H1 (cell line): ENCODE data around the gene SLC39A11. TPM values are rescaled to one million over a fixed set of nuclear protein-coding genes. Genes with fewer than 3 reads are reported as not detected.

Experiments
- CTCF ChIA-PET: fragments of 300-600 bp; sonication (Branson Sonifier 250); formaldehyde crosslinking; loops from one replicate; lab custom pipeline; 2021; ENCODE audit not compliant: partially characterized antibody; lab: Charles Lee
- POLR2A ChIA-PET: fragments of 300-600 bp; sonication (Branson Sonifier 250); formaldehyde crosslinking; loops from one replicate; lab custom pipeline; 2021; ENCODE audit warnings: inconsistent platforms; ENCODE audit not compliant: partially characterized antibody; lab: Charles Lee
- DNase-seq, 2 experiments: peaks; one replicate each; pipeline versions ENCODE4 v3.0.0 to v3.0.0-alpha.2; 2010 to 2022; ENCODE audit warnings: low spot score in 2 of 2, low read depth in 1 of 2, mixed read lengths in 1 of 2
- FAIRE-seq: peaks from 2 replicates; lab custom pipeline; 2011; peaks lifted over from hg19 to GRCh38; lab: Jason Lieb, UNC
- H2AFZ ChIP-seq: 2 replicates; pipeline ENCODE4 v1.8.1; 2012; ENCODE audit warnings: low read length, inconsistent platforms
- H2AK5ac ChIP-seq: 2 replicates; pipeline ENCODE4 v1.6.1; 2013; ENCODE audit warnings: low read depth, low read length
- H2BK120ac ChIP-seq: replicated peaks from 2 replicates; pipeline ENCODE3; 2013; ENCODE audit warnings: low read depth, low read length, inconsistent platforms
- H2BK12ac ChIP-seq: 2 replicates; pipeline ENCODE4 v1.6.1; 2013; ENCODE audit warnings: low read depth, low read length
- H2BK15ac ChIP-seq: 2 replicates; pipeline ENCODE4 v1.6.1; 2013; ENCODE audit warnings: low read length
- H2BK20ac ChIP-seq: 2 replicates; pipeline ENCODE4 v1.6.1; 2013; ENCODE audit warnings: low read length
- H2BK5ac ChIP-seq: 2 replicates; pipeline ENCODE4 v1.6.1; 2013; ENCODE audit warnings: low read depth, low read length
- H3K14ac ChIP-seq: 2 replicates; pipeline ENCODE4 v1.6.1; 2013; ENCODE audit warnings: inconsistent platforms; ENCODE audit not compliant: insufficient read length
- H3K18ac ChIP-seq: 2 replicates; pipeline ENCODE4 v1.6.1; 2013; ENCODE audit warnings: low read length; ENCODE audit errors: extremely low read depth
- H3K23ac ChIP-seq: 2 replicates; pipeline ENCODE4 v1.6.1; 2013; ENCODE audit warnings: inconsistent platforms; ENCODE audit not compliant: insufficient read length
- H3K23me2 ChIP-seq: 2 replicates; pipeline ENCODE4 v1.6.1; 2013; ENCODE audit warnings: low read depth, low read length
- H3K27ac ChIP-seq: 2 replicates; pipeline ENCODE4 v1.6.1; 2011; ENCODE audit warnings: low read depth, low read length, inconsistent platforms
- H3K27me3 ChIP-seq, 4 experiments: replicated peaks in 1 of 4; 1 replicate in 1 of 4; 2 replicates in 3 of 4; pipeline versions ENCODE4 v1.6.1 to v1.8.1; 2011 to 2013; ENCODE audit warnings: low read length in 3 of 4, mild to moderate bottlenecking in 3 of 4, inconsistent platforms in 2 of 4, mixed read lengths in 2 of 4, moderate library complexity in 1 of 4; ENCODE audit not compliant: control insufficient read depth in 3 of 4, insufficient read depth in 3 of 4; ENCODE audit errors: extremely low read depth in 1 of 4
- H3K36me3 ChIP-seq, 4 experiments: 2 replicates each; pipeline versions ENCODE4 v1.6.1 to v1.8.1; 2011 to 2013; ENCODE audit warnings: mild to moderate bottlenecking in 4 of 4, low read length in 3 of 4, moderate library complexity in 2 of 4, control low read depth in 1 of 4, inconsistent platforms in 1 of 4; ENCODE audit not compliant: insufficient read depth in 4 of 4, control insufficient read depth in 2 of 4
- H3K4ac ChIP-seq: replicated peaks from 2 replicates; pipeline ENCODE3; 2013; ENCODE audit warnings: low read length, low read depth, mixed read lengths, inconsistent platforms; ENCODE audit not compliant: insufficient read length
- H3K4me1 ChIP-seq, 4 experiments: replicated peaks in 1 of 4; 1 replicate in 1 of 4; 2 replicates in 3 of 4; pipeline versions ENCODE4 v1.6.1 to v1.8.1; 2011 to 2013; ENCODE audit warnings: low read length in 3 of 4, inconsistent platforms in 2 of 4, mixed read lengths in 1 of 4; ENCODE audit not compliant: insufficient read depth in 4 of 4, control insufficient read depth in 3 of 4
- H3K4me2 ChIP-seq, 2 experiments: 2 replicates each; pipeline versions ENCODE4 v1.6.1 to v1.8.1; 2011 to 2013; ENCODE audit warnings: low read depth in 2 of 2, low read length in 2 of 2, control low read depth in 1 of 2, inconsistent platforms in 1 of 2, mild to moderate bottlenecking in 1 of 2; ENCODE audit not compliant: insufficient read depth in 1 of 2
- H3K4me3 ChIP-seq, 4 experiments: fragments of 200-600, 300-600 bp in 1 of 4; sonication (generic), shearing (Covaris generic), sonication (Bioruptor Twin) in 1 of 4; 2 replicates each; pipeline versions ENCODE4 v1.5.1 to v1.8.1; 2011 to 2016; ENCODE audit warnings: low read length in 4 of 4, low read depth in 3 of 4, control low read depth in 2 of 4, inconsistent platforms in 2 of 4, mild to moderate bottlenecking in 2 of 4, mixed read lengths in 1 of 4, moderate library complexity in 1 of 4; ENCODE audit not compliant: insufficient read depth in 2 of 4; ENCODE audit errors: extremely low read depth in 1 of 4
- H3K56ac ChIP-seq: replicated peaks from 2 replicates; pipeline ENCODE3; 2013; ENCODE audit warnings: low read depth, mild to moderate bottlenecking, mixed read lengths, low read length, inconsistent platforms; ENCODE audit not compliant: insufficient read length
- H3K79me1 ChIP-seq: 2 replicates; pipeline ENCODE4 v1.6.1; 2013; ENCODE audit warnings: low read depth, low read length, control low read depth
- H3K79me2 ChIP-seq, 2 experiments: 2 replicates each; pipeline versions ENCODE4 v1.6.1 to v1.8.1; 2012 to 2013; ENCODE audit warnings: low read length in 2 of 2, mild to moderate bottlenecking in 2 of 2, inconsistent platforms in 1 of 2; ENCODE audit not compliant: insufficient read depth in 2 of 2, control insufficient read depth in 1 of 2
- H3K9ac ChIP-seq, 4 experiments: replicated peaks in 1 of 4; 1 replicate in 1 of 4; 2 replicates in 3 of 4; pipeline versions ENCODE4 v1.6.1 to v1.8.1; 2011 to 2013; ENCODE audit warnings: low read depth in 3 of 4, low read length in 3 of 4, control low read depth in 2 of 4, mild to moderate bottlenecking in 2 of 4, moderate library complexity in 2 of 4, inconsistent platforms in 1 of 4; ENCODE audit errors: extremely low read depth in 1 of 4
- H3K9me3 ChIP-seq, 2 experiments: 2 replicates each; pipeline versions ENCODE4 v1.6.1 to v1.8.1; 2012 to 2013; ENCODE audit warnings: mild to moderate bottlenecking in 2 of 2, moderate library complexity in 2 of 2, control low read depth in 1 of 2, inconsistent platforms in 1 of 2, low read depth in 1 of 2, low read length in 1 of 2, mixed read lengths in 1 of 2; ENCODE audit not compliant: insufficient read depth in 2 of 2
- H4K20me1 ChIP-seq, 2 experiments: replicated peaks in 1 of 2; 2 replicates each; pipeline versions ENCODE3 to v1.8.1; 2011 to 2013; ENCODE audit warnings: inconsistent platforms in 2 of 2, low read length in 2 of 2, mild to moderate bottlenecking in 1 of 2; ENCODE audit not compliant: insufficient read depth in 2 of 2, control insufficient read depth in 1 of 2
- H4K5ac ChIP-seq: 2 replicates; pipeline ENCODE4 v1.6.1; 2013; ENCODE audit warnings: low read length, low read depth, mixed read lengths, inconsistent platforms; ENCODE audit not compliant: insufficient read length
- H4K8ac ChIP-seq: 2 replicates; pipeline ENCODE4 v1.8.0; 2013; ENCODE audit warnings: mild to moderate bottlenecking, moderate library complexity, low read length, inconsistent platforms; ENCODE audit not compliant: insufficient read depth; ENCODE audit errors: extremely low read depth
- H4K91ac ChIP-seq: replicated peaks from 2 replicates; pipeline ENCODE3; 2013; ENCODE audit warnings: low read length, mixed read lengths, inconsistent platforms; ENCODE audit not compliant: insufficient read length
- ASH2L ChIP-seq: fragments of 200-600, 300-600 bp; sonication (generic); IDR thresholded peaks from one replicate; pipeline ENCODE4 v1.7.1; 2017; ENCODE audit warnings: low read length
- BCL11A ChIP-seq, 2 experiments: IDR thresholded peaks; one replicate each; pipeline ENCODE4 v1.6.1; 2011; ENCODE audit warnings: low read depth in 2 of 2, low read length in 2 of 2, mild to moderate bottlenecking in 2 of 2
- GTF2F1 ChIP-seq: IDR thresholded peaks from 2 replicates; pipeline ENCODE4 v1.6.1; 2012; ENCODE audit warnings: low read depth, low read length, improper control_type of control experiment, borderline replicate concordance
- MAX ChIP-seq: IDR thresholded peaks from 2 replicates; pipeline ENCODE4 v1.6.1; 2012; ENCODE audit warnings: inconsistent platforms
- RXRA ChIP-seq: IDR thresholded peaks from 2 replicates; pipeline ENCODE4 v1.6.1; 2011; ENCODE audit warnings: low read depth, mild to moderate bottlenecking, low read length, moderate library complexity; ENCODE audit not compliant: insufficient read depth
- SP4 ChIP-seq: IDR thresholded peaks from 2 replicates; pipeline ENCODE4 v1.6.1; 2012; ENCODE audit warnings: low read length, inconsistent platforms
- SUZ12 ChIP-seq: fragments of 200-600 bp; sonication (generic); IDR thresholded peaks from 2 replicates; pipeline ENCODE4 v1.6.1; 2012; ENCODE audit warnings: mild to moderate bottlenecking, inconsistent platforms, low read length, moderate library complexity, mixed read lengths
- TBP ChIP-seq: IDR thresholded peaks from 2 replicates; pipeline ENCODE4 v1.6.1; 2011; ENCODE audit warnings: low read depth, low read length, improper control_type of control experiment
- USF2 ChIP-seq: IDR thresholded peaks from 2 replicates; pipeline ENCODE4 v1.6.1; 2011; ENCODE audit warnings: low read length, improper control_type of control experiment
- WGBS, 2 experiments: shearing (Covaris generic) in 1 of 2; methylation state at CpG; one replicate each; pipeline versions ENCODE4 v1.1.6 to v1.1.7; 2013 to 2015; ENCODE audit warnings: low lambda C conversion rate in 2 of 2, mixed read lengths in 2 of 2, inconsistent platforms in 1 of 2, low coverage in 1 of 2, missing lambda C conversion rate in 1 of 2; ENCODE audit not compliant: insufficient replicate concordance in 2 of 2, insufficient coverage in 1 of 2, insufficient read length in 1 of 2; ENCODE audit errors: extremely low coverage in 1 of 2, missing lambda C conversion rate in 1 of 2; 5-methylcytosine and 5-hydroxymethylcytosine counted together
- polyA plus RNA-seq, 7 experiments: library from polyadenylated mRNA; depleted of rRNA in 3 of 7; stranded (reverse) in 5 of 7; unstranded in 2 of 7; fragments of >200 nt in 5 of 7; fragments of 200-250 nt in 2 of 7; gene quantifications; 1 replicate in 5 of 7; 2 replicates in 1 of 7; 4 replicates in 1 of 7; pipeline versions ENCODE4 v1.2.1 to v1.2.3, GENCODE V29; 2011 to 2013; ENCODE audit warnings: missing spikeins in 2 of 7, mixed read lengths in 2 of 7
- total RNA-seq: library from RNA; stranded (reverse); fragmentation: NEBNext Ultra II Directional; extraction: Animal tissue kit (Norgen Biotek cat#: 25700); gene quantifications from 2 replicates; pipeline ENCODE4 v1.2.1, GENCODE V29; 2021

The SLC39A11 gene
- total and polyA plus RNA-seq, 2 of the 8 experiments (the other 6 are each of a cell fraction or from before 2014, with no cell fraction given): 12.2 to 19.6 TPM

- Histone ChIP-seq H3K27ac (no peak overlapping the region), H2BK5ac (no peak overlapping the region), H3K9ac (no peak overlapping the region), H3K4ac (no peak overlapping the region), H3K23me2 (no peaks in the 10 kb centered on the region), H3K23ac (no peak overlapping the region), H2BK12ac (no peak overlapping the region), H2AFZ (no peak overlapping the region), H3K27me3 (peaks cover 0 to 6% (median 4%) of the 10 kb centered on the region in 4 experiments; a peak in 5 of 7 replicates), H3K18ac (no peak overlapping the region), H3K79me2 (no peaks in the 10 kb centered on the region), H3K36me3 (no peaks in the 10 kb centered on the region), H4K5ac (no peak overlapping the region), H2BK20ac (no peak overlapping the region), H2BK120ac (no peak overlapping the region), H2AK5ac (no peak overlapping the region), H3K14ac (no peak overlapping the region), H3K4me1 (no peaks in the 10 kb centered on the region), H2BK15ac (no peak overlapping the region), H4K8ac (no peak overlapping the region), H4K20me1 (no peaks in the 10 kb centered on the region), H3K56ac (no peak overlapping the region), H3K4me3 (no peak overlapping the region), H3K4me2 (no peak overlapping the region), H4K91ac (no peak overlapping the region), H3K79me1 (no peaks in the 10 kb centered on the region), H3K9me3 (peaks cover 10 to 18% of the 10 kb centered on the region in 2 experiments)
- ChIA-PET POLR2A (no interaction called here), CTCF (interaction anchor here (1.1 to 2.4 kb wide), 6 partner anchors 9 to 492 kb away, joined by 3 to 11 read pairs (median 3); no protein-coding TSS in a partner anchor)
- FAIRE-seq (no peak), DNase-seq (no peak)
- 89% methylated on average over 11 of the region's 11 CpGs; no CpG with 5 or more reads in 1 of the 2 experiments for WGBS, 2 experiments
- no peak for TF ChIP-seq BCL11A (IDR thresholded peaks at IDR 0.05; ENCODE audit: low read depth in 2 of 2, low read length in 2 of 2)
- no peak for TF ChIP-seq TBP
- no peak for TF ChIP-seq RXRA
- no peak for TF ChIP-seq USF2
- TF ChIP-seq SUZ12: no peak
- TF ChIP-seq MAX: no peak
- TF ChIP-seq ASH2L: no peak
- no peak for TF ChIP-seq GTF2F1
- TF ChIP-seq SP4: no peak
Measured at GRCh38 chr17:72765368-72766153, 326.9 kb downstream of the SLC39A11 start.
